Measurements from ENCODE around the gene TLR4.

TLR4 gene

DNA sequence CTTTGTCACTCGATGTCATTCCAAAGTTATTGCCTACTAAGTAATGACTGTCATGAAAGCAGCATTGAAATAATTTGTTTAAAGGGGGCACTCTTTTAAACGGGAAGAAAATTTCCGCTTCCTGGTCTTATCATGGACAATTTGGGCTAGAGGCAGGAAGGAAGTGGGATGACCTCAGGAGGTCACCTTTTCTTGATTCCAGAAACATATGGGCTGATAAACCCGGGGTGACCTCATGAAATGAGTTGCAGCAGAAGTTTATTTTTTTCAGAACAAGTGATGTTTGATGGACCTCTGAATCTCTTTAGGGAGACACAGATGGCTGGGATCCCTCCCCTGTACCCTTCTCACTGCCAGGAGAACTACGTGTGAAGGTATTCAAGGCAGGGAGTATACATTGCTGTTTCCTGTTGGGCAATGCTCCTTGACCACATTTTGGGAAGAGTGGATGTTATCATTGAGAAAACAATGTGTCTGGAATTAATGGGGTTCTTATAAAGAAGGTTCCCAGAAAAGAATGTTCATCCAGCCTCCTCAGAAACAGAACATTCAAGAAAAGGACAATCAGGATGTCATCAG is 11.3 kb downstream of the TLR4 start:
- DNase-seq, result no peak

GRCh38 chr9:117718085-117718484 is 13.9 kb downstream of the TLR4 start:
- DNase-seq, result no peak

- DNase-seq, result no peak
Observed at GRCh38 chr9:117718701-117719100, 14.5 kb downstream of the TLR4 start.

GRCh38 chr9:117719161-117719920 is 15.1 kb downstream of the TLR4 start:
- DNase-seq, result no peak

- DNase-seq, result no peak
Observed at GRCh38 chr9:117720066-117720465, 15.9 kb downstream of the TLR4 start.

DNA sequence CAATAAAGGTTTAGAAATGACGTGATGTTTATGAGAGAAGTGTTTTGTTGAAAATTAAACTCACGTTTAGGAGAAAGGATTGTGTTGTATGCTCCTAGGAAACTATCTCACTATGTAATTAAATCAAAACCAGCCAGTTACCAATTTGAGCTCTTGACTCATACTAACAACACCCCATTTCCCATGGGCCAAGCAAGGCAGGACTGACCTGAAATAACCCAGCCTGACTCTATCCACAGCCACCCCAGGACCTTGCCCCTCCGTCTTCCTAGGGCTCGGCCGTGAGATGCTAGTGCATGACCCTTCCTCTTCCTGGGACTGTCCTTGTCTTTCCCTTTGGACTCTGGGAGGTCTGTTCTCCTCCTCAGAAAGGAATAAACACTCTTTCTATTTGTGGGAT is 16.4 kb downstream of the TLR4 start:
- DNase-seq, result no peak

- DNase-seq, result no peak
Observed at GRCh38 chr9:117720987-117721386, 16.8 kb downstream of the TLR4 start.

DNA sequence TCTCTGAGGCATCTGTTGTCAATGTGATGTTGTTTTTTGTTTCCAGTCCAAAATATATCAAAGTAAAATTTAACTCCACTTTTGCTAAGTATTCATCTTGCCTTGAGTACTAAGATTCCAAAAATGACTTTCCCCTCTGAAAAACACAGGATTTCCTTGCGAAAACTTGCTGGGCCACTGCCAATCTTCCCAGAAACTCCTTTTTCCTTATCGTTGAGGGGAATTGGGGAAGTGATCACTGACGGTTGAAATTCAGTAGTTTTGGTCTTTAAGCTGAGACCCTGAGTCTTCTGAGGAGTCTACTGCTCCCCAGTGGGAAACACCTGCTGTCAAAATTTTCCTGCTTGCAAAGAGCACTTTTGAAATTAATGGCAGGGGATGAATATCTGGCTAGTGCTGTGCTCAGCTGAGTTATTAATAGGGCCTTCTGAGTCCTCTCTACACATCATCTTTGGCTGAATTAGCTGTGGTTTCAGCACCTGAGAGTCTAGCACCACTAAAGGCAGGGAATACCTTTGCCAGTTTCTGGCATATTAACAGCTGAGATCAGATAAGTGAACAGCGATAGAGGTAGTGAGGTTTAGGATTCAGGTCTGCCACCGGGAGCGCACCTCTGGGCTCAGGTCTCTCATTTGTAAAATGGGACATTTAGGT is 18.0 kb downstream of the TLR4 start:
- no peak for DNase-seq

DNA sequence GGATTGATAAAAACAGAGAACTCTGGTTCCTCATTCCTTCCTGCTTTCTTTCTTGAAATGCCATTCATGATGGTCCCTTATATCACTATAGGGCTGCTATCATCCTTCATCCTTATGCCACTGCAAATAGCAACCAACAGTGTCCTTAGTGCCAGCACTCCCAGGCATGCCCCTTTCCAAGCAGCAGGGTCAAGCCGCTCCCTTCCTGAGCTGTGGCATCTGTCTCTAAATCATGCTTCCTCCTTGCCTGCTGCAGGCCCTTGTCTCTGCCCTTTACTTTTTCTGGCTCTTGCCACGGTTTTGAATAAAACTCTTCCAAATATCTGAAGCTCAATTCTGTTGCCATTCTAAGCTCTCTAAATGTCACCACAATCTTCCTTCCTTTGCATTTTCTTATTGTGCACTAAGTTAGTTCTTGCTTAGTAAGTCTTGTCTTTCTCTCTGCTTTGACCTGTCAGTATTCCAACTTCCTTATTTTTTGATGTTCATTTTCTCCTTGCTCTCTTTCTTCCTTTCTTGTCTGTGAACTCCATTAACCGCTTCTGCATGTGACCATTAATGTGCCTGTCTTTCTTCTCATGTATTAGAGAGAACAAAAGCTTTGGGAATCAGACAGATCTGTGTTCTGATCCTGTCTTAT is 19.9 kb downstream of the TLR4 start:
- no peak for DNase-seq

GRCh38 chr9:117725426-117725887 is 21.3 kb downstream of the TLR4 start:
- no peak for DNase-seq

- no peak for DNase-seq
Observed at GRCh38 chr9:117729375-117729774, 25.2 kb downstream of the TLR4 start.

- DNase-seq, result no peak
Observed at GRCh38 chr9:117732494-117732893, 28.3 kb downstream of the TLR4 start.

GRCh38 chr9:117733465-117733864 is 29.3 kb downstream of the TLR4 start:
- DNase-seq, result no peak

GRCh38 chr9:117734082-117734481 is 29.9 kb downstream of the TLR4 start:
- DNase-seq, result no peak

- no peak for DNase-seq
Observed at GRCh38 chr9:117734523-117735314, 30.5 kb downstream of the TLR4 start.

DNA sequence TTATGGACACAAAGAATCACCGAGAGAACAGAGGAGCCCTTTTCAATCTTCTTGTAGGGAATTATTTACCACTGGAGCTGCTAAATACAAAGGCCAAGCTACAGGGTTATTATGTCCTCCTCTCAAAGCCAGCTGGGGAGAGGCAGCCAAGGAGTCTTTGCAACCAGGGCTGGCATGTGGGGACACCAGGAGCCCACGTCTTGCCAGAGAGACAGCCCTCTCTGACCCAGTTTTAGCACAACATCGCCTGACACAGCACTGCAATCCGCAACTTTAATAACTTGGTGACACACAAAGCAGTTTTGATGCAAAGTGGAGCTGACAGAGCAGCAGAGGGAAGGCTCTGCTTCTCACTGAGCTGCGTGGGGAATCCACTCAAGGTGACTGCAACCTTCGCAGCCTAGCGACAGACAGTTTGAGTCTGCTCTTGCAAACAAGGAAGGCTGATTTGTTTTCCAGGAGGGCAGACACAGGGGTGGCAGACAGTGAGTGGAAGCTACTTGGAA is 33.6 kb downstream of the TLR4 start:
- no peak for DNase-seq

DNA sequence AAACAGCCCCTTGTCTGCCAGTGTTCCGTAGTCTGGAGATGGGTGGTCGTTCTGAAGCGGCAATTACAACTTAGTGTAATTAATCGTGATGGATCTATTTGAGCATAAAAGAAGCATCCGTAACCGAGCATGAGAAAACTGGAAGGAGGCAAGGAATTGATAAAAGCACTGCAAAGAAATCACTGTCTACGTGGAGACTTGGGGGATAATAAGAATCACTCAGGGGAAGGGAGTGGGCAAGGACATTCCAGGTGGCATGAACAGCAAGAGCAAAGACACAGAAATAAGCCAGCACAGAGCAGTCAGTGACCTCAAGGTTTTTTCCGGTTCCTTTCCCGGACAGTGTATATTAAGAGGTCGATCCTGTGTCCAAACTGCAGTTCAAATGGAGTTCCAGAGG is 35.0 kb downstream of the TLR4 start:
- DNase-seq, result no peak

- DNase-seq, result no peak
Observed at GRCh38 chr9:117739624-117740347, 35.6 kb downstream of the TLR4 start.

GRCh38 chr9:117742131-117742530 is 37.9 kb downstream of the TLR4 start:
- DNase-seq, result no peak

DNA sequence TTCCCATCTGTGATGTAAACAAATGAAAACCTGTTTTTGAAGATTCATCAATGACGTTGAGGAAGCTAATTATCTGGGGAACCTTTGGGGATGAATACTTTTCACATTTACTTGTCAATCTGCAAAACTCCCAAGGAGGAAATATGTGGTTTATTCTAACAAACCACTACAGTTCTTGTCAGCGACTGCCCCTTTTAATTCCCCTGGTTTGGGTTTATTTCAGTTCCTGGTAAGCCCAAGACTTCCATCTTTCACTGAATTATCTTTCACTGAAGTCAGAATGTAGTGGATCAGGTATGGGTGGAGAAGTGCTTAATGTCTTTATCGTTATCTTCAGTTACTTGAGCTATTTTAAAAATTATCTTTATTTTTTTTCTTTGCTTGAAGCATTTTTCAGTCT is 40.2 kb downstream of the TLR4 start:
- DNase-seq, result no peak

- no peak for DNase-seq
Observed at GRCh38 chr9:117744856-117745389, 40.7 kb downstream of the TLR4 start.

DNA sequence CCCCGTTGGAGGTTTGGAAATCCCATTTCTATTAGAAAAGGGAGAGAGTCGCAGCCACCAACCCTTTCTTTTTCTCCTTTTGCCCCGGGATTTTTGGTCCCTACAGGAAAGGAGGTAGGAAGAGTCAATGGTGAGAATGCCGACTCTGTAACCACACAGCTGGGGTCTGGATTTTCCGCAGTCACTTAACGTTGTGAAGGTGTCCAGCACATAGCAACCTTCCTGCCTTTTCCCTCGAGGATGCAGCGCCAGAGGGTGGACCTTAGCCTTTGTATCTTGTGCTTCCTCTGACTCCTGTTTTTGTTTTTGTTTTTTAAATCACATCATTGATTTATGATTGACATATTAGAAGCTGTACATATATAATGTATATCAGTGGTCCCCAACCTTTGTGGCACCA is 41.4 kb downstream of the TLR4 start:
- DNase-seq, result no peak

All from NCI-H1048 (cell line).